ENCODE data around the gene HMGCL.

HMGCL gene

DNA sequence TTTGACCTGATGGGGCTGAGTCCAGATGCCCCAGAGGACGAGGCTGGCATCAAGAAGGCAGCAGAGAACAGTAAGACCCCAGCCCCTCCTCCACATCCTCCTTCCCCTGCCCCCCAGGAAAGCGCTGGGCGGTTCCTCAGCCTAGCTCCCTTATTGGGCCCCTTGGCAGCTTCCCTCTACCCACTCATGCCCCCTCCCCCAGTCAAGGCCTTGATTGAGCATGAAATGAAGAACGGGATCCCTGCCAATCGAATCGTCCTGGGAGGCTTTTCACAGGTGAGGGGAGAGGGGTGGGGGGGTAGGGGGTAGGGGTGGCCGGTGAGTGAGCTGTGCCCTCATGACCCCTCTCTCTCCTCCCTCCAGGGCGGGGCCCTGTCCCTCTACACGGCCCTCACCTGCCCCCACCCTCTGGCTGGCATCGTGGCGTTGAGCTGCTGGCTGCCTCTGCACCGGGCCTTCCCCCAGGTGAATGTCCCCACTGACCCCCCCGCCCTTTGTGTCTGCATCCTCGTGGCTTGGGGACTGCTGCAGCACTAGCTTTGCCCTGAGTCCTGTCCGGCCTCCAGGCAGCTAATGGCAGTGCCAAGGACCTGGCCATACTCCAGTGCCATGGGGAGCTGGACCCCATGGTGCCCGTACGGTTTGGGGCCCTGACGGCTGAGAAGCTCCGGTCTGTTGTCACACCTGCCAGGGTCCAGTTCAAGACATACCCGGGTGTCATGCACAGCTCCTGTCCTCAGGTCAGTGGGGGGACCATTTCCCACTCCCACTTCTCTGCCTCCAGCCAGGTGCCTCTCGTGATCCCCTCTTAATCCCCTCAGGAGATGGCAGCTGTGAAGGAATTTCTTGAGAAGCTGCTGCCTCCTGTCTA lies 31.1 kb downstream of the HMGCL start:
- TF ChIP-seq, protein P1, sequence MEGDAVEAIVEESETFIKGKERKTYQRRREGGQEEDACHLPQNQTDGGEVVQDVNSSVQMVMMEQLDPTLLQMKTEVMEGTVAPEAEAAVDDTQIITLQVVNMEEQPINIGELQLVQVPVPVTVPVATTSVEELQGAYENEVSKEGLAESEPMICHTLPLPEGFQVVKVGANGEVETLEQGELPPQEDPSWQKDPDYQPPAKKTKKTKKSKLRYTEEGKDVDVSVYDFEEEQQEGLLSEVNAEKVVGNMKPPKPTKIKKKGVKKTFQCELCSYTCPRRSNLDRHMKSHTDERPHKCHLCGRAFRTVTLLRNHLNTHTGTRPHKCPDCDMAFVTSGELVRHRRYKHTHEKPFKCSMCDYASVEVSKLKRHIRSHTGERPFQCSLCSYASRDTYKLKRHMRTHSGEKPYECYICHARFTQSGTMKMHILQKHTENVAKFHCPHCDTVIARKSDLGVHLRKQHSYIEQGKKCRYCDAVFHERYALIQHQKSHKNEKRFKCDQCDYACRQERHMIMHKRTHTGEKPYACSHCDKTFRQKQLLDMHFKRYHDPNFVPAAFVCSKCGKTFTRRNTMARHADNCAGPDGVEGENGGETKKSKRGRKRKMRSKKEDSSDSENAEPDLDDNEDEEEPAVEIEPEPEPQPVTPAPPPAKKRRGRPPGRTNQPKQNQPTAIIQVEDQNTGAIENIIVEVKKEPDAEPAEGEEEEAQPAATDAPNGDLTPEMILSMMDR (IDR thresholded peaks at IDR 0.05), result no peak
- Mint-ChIP-seq H3K4me3 (no peak overlapping the region), H3K36me3 (ENCODE audit: low read depth) (no peaks in the 10 kb centered on the region), H3K4me1 (peaks cover 34% of the 10 kb centered on the region), H3K27me3 (ENCODE audit: low read depth, poor library complexity) (no peaks in the 10 kb centered on the region), H3K27ac (no peak overlapping the region), H3K9me3 (no peaks in the 10 kb centered on the region)
- no peak for DNase-seq

DNA sequence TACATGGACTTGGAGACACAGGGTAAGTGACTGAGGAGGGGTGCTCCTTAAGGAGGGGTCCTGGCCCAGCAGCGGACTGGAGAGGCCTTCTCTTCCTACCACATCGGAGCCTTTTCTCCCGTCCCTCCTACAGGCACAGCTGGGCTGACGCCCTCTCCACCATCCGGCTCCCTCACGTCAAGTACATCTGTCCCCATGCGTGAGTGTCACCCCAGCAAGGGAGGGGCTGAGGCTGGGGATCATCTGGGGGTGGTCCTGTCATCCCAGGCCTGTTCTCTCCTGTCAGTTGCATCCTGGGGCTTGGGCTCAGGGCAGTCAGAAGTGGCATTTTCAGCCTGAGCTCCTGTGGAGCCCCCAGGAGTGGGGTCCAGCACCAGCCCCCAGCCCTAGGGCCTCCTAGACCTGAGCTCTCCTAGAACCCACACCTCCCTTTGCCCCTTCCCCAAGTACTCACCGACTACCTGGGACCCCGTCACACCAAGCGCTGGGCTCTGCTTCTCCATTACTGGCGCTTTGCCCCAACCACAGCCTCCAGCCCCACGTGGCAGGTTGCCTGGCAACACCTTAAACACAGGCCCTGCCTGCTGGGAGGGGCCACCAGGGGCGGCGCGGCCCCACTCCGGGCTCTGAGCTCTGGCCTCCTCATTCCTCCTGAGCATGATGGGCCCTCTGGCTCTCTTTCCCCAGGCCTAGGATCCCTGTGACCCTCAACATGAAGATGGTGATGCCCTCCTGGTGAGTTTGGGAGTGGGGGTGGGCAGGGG lies 32.0 kb downstream of the HMGCL start:
- peak overlapping the region; percentile 77 for H3K27ac Mint-ChIP-seq
- peak; percentile 22 for DNase-seq
- H3K4me3 Mint-ChIP-seq, result peak overlapping the region; percentile 62
- peaks cover 38% of the 10 kb centered on the region for H3K4me1 Mint-ChIP-seq
- H3K36me3 Mint-ChIP-seq (ENCODE audit: low read depth), result peaks cover 6% of the 10 kb centered on the region
- no peaks in the 10 kb centered on the region for H3K9me3 Mint-ChIP-seq
- TF ChIP-seq, protein P1 (IDR thresholded peaks at IDR 0.05), result no peak
- H3K27me3 Mint-ChIP-seq (ENCODE audit: low read depth, poor library complexity), result no peaks in the 10 kb centered on the region

DNA sequence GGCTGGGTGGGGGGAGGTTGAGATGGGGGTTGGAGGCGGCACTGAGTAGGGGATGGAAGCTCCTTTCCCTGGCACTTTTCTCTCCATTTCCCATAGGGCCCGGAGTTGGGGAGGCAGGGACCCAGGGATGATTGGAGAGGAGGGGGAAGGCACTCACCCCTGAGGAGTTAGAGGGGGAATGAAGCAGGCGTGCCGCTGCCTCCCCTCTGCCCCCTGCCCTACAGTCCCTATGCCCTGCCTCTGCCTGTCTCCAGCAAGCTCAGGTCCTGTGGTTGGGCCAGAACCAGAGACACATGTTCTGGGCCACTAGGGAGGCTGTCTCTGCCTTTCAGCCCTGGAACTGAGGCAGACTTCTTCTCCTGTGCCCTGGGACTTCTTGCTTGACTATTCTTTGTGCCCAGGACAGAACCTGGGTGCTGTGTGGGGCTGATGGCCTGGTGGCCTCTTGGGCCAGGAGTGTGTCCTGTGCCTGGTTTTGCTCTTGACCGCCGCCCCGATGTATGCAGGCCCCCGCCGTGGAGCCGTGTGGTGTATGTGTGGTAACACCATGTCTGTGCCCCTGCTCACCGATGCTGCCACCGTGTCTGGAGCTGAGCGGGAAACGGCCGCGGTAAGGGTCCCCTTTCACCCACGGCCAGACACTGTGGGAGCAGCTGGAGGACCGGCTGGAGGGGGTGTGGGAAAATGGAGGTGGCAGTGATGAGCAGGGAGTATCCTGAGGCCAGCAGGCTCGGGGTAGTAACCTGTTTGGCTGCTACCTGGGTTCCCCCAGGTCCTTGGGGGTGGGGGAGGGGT lies 32.9 kb downstream of the HMGCL start:
- no peaks in the 10 kb centered on the region for H3K9me3 Mint-ChIP-seq
- peak overlapping the region; percentile 97 for H3K4me3 Mint-ChIP-seq
- peaks cover 15% of the 10 kb centered on the region for H3K36me3 Mint-ChIP-seq (ENCODE audit: low read depth)
- H3K27me3 Mint-ChIP-seq (ENCODE audit: low read depth, poor library complexity), result no peaks in the 10 kb centered on the region
- no peak for DNase-seq
- TF ChIP-seq, protein P1 (IDR thresholded peaks at IDR 0.05), result no peak
- peaks cover 38% of the 10 kb centered on the region for H3K4me1 Mint-ChIP-seq
- no peak overlapping the region for H3K27ac Mint-ChIP-seq

DNA sequence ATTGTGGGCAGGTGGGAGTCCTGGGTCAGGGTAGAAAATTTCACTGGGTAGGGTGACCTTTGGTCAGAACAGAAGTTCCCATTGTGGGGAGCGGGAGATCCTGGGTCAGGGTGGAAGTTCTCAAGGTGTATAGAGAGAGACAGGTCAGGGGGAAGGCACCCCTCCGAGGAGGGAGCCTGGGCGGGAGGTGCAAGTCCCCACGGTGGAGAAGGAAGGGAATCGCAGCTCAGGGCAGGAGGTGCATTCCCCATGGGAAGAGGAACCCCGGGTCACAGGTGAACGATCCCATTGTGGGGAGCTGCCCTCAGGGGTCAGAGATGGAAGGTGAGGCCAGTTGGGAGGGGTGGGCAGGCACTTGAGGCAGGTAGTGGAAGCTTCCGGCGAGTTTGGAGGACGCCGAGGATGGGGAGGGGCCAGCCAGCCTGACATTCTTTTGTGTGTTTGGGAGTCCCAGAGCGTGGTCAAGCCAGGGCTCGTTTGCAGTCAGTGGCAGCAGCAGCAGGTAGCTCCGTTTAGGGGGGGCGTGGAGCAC lies 33.6 kb downstream of the HMGCL start:
- Mint-ChIP-seq H3K27me3 (ENCODE audit: low read depth, poor library complexity) (no peaks in the 10 kb centered on the region), H3K4me1 (peaks cover 38% of the 10 kb centered on the region), H3K27ac (peak overlapping the region; percentile 44), H3K36me3 (ENCODE audit: low read depth) (peaks cover 23% of the 10 kb centered on the region), H3K9me3 (no peaks in the 10 kb centered on the region), H3K4me3 (peak overlapping the region; percentile 97)
- DNase-seq, result peak; percentile 58
- TF ChIP-seq, protein P1 (IDR thresholded peaks at IDR 0.05), result no peak

DNA sequence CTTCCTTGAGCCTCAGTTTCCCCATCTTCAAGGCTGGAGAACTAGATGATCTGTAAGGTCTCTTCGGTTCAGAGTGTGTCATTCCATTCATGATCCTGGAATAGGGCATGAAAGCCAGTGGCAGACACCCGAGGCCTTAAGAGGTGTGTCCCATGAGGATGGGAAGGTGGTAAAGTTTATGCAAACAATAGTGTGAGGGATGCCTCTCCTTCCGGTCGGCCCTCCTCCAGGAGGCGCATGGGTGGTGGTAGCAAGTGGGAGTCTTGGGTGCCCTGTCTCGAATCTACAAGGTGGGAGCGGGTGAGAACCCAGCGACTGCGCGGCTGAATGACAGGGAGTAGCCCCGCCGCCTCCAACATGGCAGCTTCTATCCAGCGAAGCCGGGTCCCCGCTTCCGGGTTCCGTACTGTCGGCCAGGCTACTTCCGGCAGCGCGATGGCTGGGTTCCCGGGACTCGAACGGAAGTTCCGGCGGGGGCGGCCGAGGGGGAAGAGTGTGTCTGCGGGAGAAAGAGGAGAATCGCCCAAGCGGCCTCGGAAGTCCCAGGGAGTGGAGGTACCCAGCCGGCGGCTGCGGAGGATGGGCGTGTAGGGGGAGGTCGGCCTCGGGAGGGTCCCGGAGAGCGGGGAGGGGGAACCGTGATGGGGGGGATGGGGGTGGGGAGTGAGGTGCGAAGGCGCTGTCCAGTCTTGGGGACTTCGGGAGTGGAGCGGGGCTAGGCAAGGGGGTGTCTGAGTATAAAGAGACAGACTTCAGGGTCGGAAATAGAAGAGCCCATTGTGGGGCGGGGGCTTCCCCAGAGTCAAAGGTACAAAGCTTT lies 34.3 kb downstream of the HMGCL start, which contains the start of gene LYPLA2:
Gene LYPLA2 (plus strand): TSS at position 450 of the 820 bp plus-strand sequence. CDS start 1,538 bp downstream, outside the sequence.
- Mint-ChIP-seq H3K27ac (peak within 1 kb of the TSS; percentile 44), H3K36me3 (ENCODE audit: low read depth) (peaks cover 29% of the 10 kb centered on the region), H3K9me3 (no peaks in the 10 kb centered on the region), H3K4me3 (peak within 1 kb of the TSS; percentile 97), H3K4me1 (peaks cover 38% of the 10 kb centered on the region), H3K27me3 (ENCODE audit: low read depth, poor library complexity) (no peaks in the 10 kb centered on the region)
- peak; percentile 90 for DNase-seq
- TF ChIP-seq, protein P1 (IDR thresholded peaks at IDR 0.05), result no peak
